OCI-LY3 (cell line): ENCODE measurements around the gene ZCCHC14.

ENCODE experiments used
- H2AFZ ChIP-seq: fragments of 200-600, 300-600 bp; shearing (Covaris generic); 2 replicates; pipeline ENCODE4 v1.6.0; 2014; ENCODE audit warnings: antibody characterized with exemption, low read depth, low read length
- H3K27ac ChIP-seq: fragments of 200-600, 300-600 bp; sonication (generic); 2 replicates; pipeline ENCODE4 v1.5.1; 2014; ENCODE audit warnings: mild to moderate bottlenecking, low read length, moderate library complexity, mixed read lengths
- H3K27me3 ChIP-seq: fragments of 200-600, 300-600 bp; sonication (generic); 2 replicates; pipeline ENCODE4 v1.6.1; 2014; ENCODE audit warnings: low read depth, low read length, mixed read lengths
- H3K36me3 ChIP-seq: fragments of 200-600, 300-600 bp; sonication (generic); replicated peaks from 2 replicates; pipeline ENCODE3; 2014; ENCODE audit warnings: low read depth, low read length, mixed read lengths
- H3K4me1 ChIP-seq: fragments of 300-600, 200-600 bp; sonication (generic); 2 replicates; pipeline ENCODE4 v1.6.1; 2014; ENCODE audit warnings: low read length, mixed read lengths
- H3K4me2 ChIP-seq: fragments of 200-600, 300-600 bp; sonication (generic); 2 replicates; pipeline ENCODE4 v1.6.1; 2014; ENCODE audit warnings: low read length, mixed read lengths
- H3K4me3 ChIP-seq: fragments of 300-600, 200-600 bp; sonication (generic); 2 replicates; pipeline ENCODE4 v1.5.1; 2014; ENCODE audit warnings: antibody characterized with exemption, mild to moderate bottlenecking, low read length, moderate library complexity
- H3K79me2 ChIP-seq: fragments of 300-600, 200-600 bp; shearing (Covaris generic); 2 replicates; pipeline ENCODE4 v1.6.1; 2014; ENCODE audit warnings: mild to moderate bottlenecking, low read length, mixed read lengths
- H3K9ac ChIP-seq: fragments of 300-600, 200-600 bp; shearing (Covaris generic); 2 replicates; pipeline ENCODE4 v1.6.0; 2014; ENCODE audit warnings: mild to moderate bottlenecking, low read length, moderate library complexity
- H3K9me3 ChIP-seq: fragments of 200-600, 300-600 bp; shearing (Covaris generic); 2 replicates; pipeline ENCODE4 v1.6.1; 2014; ENCODE audit warnings: low read length, mixed read lengths; ENCODE audit not compliant: insufficient read depth
- H4K20me1 ChIP-seq: fragments of 200-600, 300-600 bp; sonication (generic); 2 replicates; pipeline ENCODE4 v1.6.1; 2016; ENCODE audit warnings: low read length, mixed read lengths; ENCODE audit not compliant: insufficient read depth
- EZH2phosphoT487 ChIP-seq: fragments of 200-600 bp; shearing (Covaris generic); IDR thresholded peaks from 2 replicates; pipeline ENCODE4 v1.6.1; 2018; ENCODE audit warnings: antibody characterized with exemption, mixed run types, low read depth
- TF ChIP-seq, protein P1 (sequence below): fragments of 200-600, 300-600 bp; sonication (generic); IDR thresholded peaks from 2 replicates; pipeline ENCODE4 v1.5.1; 2014; ENCODE audit warnings: antibody characterized with exemption, low read length, low read depth

ZCCHC14 gene

GRCh38 chr16:87460936-87461335 lies 31.9 kb downstream of the ZCCHC14 start:
- Histone ChIP-seq H3K9me3 (no peaks in the 10 kb centered on the region), H4K20me1 (no peaks in the 10 kb centered on the region), H3K9ac (no peak overlapping the region), H3K79me2 (no peaks in the 10 kb centered on the region), H3K4me1 (peaks cover 27% of the 10 kb centered on the region), H3K27me3 (no peaks in the 10 kb centered on the region), H3K4me2 (no peak overlapping the region), H3K4me3 (no peak overlapping the region), H3K27ac (no peak overlapping the region), H3K36me3 (no peaks in the 10 kb centered on the region), H2AFZ (no peak overlapping the region)
- TF ChIP-seq EZH2phosphoT487, result no peak
- TF ChIP-seq, protein P1, sequence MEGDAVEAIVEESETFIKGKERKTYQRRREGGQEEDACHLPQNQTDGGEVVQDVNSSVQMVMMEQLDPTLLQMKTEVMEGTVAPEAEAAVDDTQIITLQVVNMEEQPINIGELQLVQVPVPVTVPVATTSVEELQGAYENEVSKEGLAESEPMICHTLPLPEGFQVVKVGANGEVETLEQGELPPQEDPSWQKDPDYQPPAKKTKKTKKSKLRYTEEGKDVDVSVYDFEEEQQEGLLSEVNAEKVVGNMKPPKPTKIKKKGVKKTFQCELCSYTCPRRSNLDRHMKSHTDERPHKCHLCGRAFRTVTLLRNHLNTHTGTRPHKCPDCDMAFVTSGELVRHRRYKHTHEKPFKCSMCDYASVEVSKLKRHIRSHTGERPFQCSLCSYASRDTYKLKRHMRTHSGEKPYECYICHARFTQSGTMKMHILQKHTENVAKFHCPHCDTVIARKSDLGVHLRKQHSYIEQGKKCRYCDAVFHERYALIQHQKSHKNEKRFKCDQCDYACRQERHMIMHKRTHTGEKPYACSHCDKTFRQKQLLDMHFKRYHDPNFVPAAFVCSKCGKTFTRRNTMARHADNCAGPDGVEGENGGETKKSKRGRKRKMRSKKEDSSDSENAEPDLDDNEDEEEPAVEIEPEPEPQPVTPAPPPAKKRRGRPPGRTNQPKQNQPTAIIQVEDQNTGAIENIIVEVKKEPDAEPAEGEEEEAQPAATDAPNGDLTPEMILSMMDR, result no peak

- no peaks in the 10 kb centered on the region for H3K27me3 ChIP-seq
- no peak overlapping the region for H2AFZ ChIP-seq
- H3K79me2 ChIP-seq, result no peaks in the 10 kb centered on the region
- no peak overlapping the region for H3K27ac ChIP-seq
- no peaks in the 10 kb centered on the region for H3K9me3 ChIP-seq
- peaks cover 18% of the 10 kb centered on the region for H3K4me1 ChIP-seq
- H3K4me3 ChIP-seq, result no peak overlapping the region
- H3K9ac ChIP-seq, result no peak overlapping the region
- no peaks in the 10 kb centered on the region for H4K20me1 ChIP-seq
- TF ChIP-seq, protein P1, result no peak
- TF ChIP-seq EZH2phosphoT487, result no peak
- H3K36me3 ChIP-seq, result no peaks in the 10 kb centered on the region
- no peak overlapping the region for H3K4me2 ChIP-seq
Observed at GRCh38 chr16:87459833-87460232, 33.0 kb downstream of the ZCCHC14 start.

- TF ChIP-seq EZH2phosphoT487, result no peak
- TF ChIP-seq, protein P1, result no peak
- Histone ChIP-seq H3K79me2 (no peaks in the 10 kb centered on the region), H3K36me3 (no peaks in the 10 kb centered on the region), H3K9ac (no peak overlapping the region), H4K20me1 (no peaks in the 10 kb centered on the region), H2AFZ (no peak overlapping the region), H3K27me3 (no peaks in the 10 kb centered on the region), H3K9me3 (no peaks in the 10 kb centered on the region), H3K4me3 (no peak overlapping the region), H3K4me2 (no peak overlapping the region), H3K4me1 (peaks cover 10% of the 10 kb centered on the region), H3K27ac (no peak overlapping the region)
Observed at GRCh38 chr16:87459027-87459426, 33.8 kb downstream of the ZCCHC14 start.

DNA sequence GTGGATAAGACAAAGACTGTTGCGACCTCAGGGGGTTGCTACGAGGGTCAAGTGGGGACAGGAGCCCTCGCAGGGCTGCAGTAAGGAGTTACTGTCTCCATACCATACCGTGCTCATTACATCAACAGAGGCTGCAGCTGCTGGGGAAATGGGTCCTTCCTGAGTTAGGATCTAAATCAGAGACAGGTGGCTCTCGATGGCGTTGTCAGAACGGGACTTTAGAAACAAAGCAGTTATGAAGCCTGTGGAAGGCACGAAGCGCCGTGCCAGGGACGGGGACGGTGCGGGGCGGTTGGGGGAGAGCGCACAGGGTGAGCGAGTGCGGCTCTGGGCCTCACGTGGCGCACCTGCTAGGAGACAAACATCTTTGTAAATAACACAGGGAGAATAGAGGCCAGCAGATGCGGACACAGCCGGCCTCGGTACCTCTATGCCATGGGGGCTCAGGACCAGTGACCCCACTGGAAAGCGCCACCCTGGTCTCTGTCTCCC lies 34.4 kb downstream of the ZCCHC14 start:
- Histone ChIP-seq H2AFZ (no peak overlapping the region), H4K20me1 (no peaks in the 10 kb centered on the region), H3K27me3 (no peaks in the 10 kb centered on the region), H3K9ac (no peak overlapping the region), H3K36me3 (no peaks in the 10 kb centered on the region), H3K79me2 (no peaks in the 10 kb centered on the region), H3K4me2 (no peak overlapping the region), H3K4me3 (no peak overlapping the region), H3K4me1 (peaks cover 7% of the 10 kb centered on the region), H3K27ac (no peak overlapping the region), H3K9me3 (no peaks in the 10 kb centered on the region)
- TF ChIP-seq, protein P1, result no peak
- TF ChIP-seq EZH2phosphoT487, result no peak
